D341Med (cell line): ENCODE measurements around the gene NT5C2.
"Not testable (repeated sequence)": the region's sequence is repeated elsewhere in the genome, so short reads cannot be mapped to it uniquely, and the experiment has no call there.

Source experiments
- DNase-seq: peaks from one replicate; pipeline ENCODE4 v3.0.0; 2012; ENCODE audit warnings: low spot score

NT5C2 gene

GRCh38 chr10:103193107-103193819 lies at the start of gene NT5C2:
Gene NT5C2, minus strand, starts transcription at chr10:103193272. Its CDS starts 18,314 bp downstream, at chr10:103174958.
- peak; percentile 91 for DNase-seq

DNA sequence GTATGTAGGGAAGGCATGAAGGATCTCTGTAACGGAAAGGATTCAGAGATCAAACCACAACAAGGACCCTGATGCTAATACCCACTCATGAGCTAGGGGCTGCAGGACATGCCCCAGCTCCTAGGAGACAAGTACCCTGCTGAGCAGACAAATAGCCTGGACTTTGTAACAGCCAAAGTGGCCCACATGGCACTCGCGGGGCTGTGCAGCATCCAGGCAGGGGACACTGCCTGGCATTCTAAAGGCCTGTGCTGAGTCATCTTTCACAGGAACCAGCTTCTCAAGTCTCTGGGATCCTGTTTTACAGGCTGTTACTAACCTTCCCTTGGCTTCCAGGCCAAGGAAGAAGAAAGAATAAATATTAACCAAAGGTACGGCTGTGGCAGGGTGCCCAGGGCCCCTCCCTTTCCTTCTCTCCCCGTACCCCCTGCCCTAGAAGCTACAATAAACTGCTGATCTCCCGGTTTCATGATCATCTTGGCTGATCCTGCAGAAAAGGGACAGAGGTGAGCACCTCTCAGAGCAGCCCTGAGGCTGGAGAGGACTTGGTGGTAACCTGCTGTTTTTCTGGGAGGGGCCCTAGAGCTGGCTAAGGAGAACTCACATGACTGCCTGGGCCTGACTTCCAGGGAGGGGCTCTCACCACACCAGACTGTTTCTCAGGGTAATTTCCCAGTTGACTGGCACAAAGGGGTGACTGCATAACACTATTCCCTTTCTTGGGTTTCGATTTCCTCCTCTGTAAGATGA lies 48.4 kb upstream of the NT5C2 start:
- peak; percentile 20 for DNase-seq

GRCh38 chr10:103238506-103239252 lies 45.6 kb upstream of the NT5C2 start:
- peak; percentile 45 for DNase-seq

GRCh38 chr10:103235775-103236174 lies 42.7 kb upstream of the NT5C2 start:
- no peak for DNase-seq

GRCh38 chr10:103232772-103233488 lies 39.9 kb upstream of the NT5C2 start:
- no peak for DNase-seq

DNA sequence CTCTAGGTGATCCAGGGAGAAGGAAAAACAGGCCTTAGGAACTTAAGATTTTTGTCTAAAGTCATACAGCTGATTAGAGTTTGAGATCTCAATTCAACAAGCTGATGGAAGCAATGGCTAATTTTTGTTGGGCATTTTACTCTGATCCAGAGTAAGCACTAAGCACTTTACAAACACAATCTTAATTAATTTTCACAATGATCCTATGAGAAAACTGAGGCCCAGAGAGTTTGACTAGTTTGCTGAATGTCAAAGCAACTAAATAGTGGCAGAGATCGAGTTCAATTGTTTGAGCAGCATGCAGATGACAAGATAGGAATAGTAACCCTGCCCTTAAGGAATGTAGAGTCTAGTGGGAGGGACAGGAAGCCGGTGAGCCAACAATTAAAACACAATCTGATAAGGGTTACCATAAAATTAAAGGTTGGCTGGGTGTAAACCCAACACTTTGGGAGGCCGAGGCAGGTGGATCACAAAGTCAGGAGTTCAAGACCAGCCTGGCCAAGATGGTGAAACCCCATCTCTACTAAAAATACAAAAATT lies 39.1 kb upstream of the NT5C2 start:
- DNase-seq: no peak

- no peak for DNase-seq
Measured at GRCh38 chr10:103231047-103231551, 38.0 kb upstream of the NT5C2 start.

DNA sequence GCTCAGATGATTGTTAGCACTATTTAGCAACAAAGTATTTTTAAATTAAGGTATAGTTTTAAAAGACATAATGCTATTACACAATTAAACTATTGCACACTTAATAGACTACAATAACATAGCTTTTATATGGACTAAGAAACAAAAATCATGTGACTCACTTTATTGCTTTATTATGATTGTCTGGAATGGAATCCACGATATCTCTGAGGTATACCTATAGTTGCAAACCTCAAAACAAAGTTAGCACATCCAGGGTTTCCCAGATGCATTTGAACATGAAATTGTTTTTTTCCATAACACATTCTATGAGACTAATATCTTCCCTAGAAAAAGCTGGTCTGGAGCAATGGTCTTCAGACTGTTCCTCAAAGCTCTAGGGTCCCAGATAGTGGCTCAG lies 34.3 kb upstream of the NT5C2 start:
- DNase-seq: no peak

GRCh38 chr10:103225939-103226338 lies 32.9 kb upstream of the NT5C2 start:
- no peak for DNase-seq

DNA sequence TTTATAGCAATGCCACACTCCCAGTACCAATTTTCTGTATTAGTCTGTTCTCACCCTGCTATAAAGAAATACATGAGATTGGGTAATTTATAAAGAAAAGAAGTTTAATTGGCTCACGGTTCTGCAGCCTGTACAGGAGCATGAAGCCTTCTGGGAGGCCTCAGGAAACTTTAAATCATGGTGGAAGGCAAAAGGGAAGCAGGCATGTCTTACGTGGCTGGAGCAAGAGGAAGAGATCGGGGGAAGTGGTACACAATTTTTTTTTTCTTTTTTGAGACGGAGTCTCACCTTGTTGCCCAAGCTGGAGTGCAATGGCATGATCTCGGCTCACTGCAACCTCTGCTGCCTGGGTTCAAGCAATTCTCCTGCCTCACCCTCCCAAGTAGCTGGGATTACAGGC lies 31.6 kb upstream of the NT5C2 start:
- not testable (repeated sequence) for DNase-seq

DNA sequence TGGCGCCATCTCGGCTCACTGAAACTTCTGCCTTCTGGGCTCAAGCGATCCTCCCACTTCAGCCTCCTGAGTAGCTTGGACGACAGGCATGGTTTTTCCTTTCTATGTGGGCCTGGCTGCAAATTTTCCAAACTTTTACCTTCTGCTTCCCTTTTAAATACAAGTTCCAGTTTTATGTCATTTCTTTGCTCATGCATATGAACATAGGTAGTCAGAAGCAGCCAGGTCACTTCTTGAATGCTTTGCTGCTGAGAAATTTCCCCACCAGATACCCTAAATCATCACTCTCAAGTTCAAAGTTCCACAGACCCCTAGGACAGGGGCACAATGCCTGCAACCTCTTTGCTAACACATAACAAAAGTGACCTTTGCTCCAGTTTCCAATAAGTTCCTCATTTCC lies 31.1 kb upstream of the NT5C2 start:
- no peak for DNase-seq

DNA sequence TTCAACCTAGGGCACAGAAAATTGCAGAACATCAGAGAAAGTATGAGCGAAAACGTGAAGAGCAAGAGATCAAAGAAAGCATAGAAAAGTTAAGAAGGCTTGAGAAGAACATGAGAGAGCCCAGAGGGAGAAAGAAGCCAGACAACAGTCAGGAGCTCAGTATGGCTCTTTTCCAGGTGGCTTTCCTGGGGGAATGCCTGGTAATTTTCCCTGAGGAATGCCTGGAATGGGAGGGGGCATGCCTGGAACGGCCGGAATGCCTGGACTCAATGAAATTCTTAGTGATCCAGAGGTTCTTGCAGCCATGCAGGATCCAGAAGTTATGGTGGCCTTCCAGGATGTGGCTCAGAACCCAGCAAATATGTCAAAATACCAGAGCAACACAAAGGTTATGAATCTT lies 23.3 kb upstream of the NT5C2 start:
- not testable (repeated sequence) for DNase-seq

GRCh38 chr10:103215601-103216000 lies 22.5 kb upstream of the NT5C2 start:
- no peak for DNase-seq

DNA sequence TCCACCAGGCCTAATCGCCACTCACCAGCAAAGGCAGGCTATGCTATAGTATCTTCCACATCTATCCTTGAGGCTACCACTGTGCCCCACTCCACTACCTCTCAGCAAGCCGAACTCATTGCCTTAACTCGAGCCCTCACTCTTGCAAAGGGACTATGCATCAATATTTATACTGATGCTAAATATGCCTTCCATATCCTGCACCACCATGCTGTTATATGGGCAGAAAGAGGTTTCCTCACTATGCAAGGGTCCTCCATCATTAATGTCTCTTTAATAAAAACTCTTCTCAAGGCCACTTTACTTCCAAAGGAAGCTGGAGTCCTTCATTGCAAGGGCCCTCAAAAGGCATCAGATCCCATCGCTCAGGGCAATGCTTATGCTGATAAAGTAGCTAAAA lies 17.2 kb upstream of the NT5C2 start:
- DNase-seq: not testable (repeated sequence)

- not testable (repeated sequence) for DNase-seq
Measured at GRCh38 chr10:103207643-103208042, 14.6 kb upstream of the NT5C2 start.

- no peak for DNase-seq
Measured at GRCh38 chr10:103207141-103207540, 14.1 kb upstream of the NT5C2 start.

DNA sequence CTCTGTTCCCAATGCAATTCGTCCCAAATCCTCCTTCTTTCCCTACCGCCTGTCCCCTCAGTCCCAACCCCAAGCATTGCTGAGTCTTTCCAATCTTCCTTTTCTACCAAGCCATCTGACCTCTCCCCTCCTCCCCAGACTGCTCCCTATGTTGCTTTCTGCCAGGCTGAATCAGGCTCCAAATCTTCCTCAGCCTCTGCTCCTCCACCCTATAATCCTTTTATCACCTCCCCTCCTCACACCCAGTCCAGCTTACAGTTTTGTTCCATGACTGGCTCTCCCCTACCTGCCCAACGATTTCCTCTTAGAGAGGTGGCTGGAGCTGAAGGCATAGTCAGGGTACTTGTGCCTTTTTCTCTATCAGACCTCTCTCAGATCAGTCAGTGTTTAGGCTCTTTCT lies 13.6 kb upstream of the NT5C2 start:
- DNase-seq: not testable (repeated sequence)

DNA sequence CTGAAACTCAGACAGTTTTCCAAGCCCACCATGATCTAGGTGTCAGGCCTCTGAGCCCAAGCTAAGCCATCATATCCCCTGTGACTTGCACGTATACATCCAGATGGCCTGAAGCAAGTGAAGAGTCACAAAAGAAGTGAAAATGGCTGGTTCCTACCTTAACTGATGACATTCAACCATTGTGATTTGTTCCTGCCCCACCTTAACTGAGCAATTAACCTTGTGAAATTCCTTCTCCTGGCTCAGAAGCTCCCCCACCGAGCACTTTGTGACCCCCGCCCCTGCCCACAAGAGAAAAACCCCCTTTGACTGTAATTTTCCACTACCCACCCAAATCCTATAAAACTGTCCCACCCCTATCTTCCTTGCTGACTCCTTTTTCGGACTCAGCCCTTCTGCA lies 12.3 kb upstream of the NT5C2 start:
- DNase-seq: not testable (repeated sequence)

GRCh38 chr10:103204353-103205255 lies 11.5 kb upstream of the NT5C2 start:
- DNase-seq: no peak

DNA sequence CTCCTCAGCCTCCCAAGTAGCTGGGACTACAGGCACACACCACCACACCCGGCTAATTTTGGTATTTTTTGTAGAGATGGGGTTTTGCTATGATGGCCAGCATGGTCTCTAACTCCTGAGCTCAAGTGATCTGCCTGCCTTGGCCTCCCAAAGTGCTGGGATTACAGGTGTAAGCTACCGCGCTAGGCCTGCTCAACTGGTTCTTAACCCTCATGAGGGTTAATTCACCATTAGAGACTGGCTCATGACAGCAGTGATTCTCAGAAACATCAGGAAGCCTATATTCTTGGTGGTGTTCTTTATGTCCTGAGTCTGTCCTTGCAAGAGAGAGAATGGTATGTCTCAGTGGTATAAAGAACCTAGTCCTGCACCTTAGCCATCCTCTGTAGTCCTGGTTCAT lies 10.4 kb upstream of the NT5C2 start:
- no peak for DNase-seq

GRCh38 chr10:103202319-103202718 lies 9.2 kb upstream of the NT5C2 start:
- no peak for DNase-seq
